Epithelial cell of proximal tubule (primary cell): ENCODE data around the gene MTCH1. TPM values are rescaled to one million over a fixed set of nuclear protein-coding genes. Genes with fewer than 3 reads are reported as not detected.

Source experiments
- DNase-seq: peaks from one replicate; pipeline ENCODE4 v3.0.0-alpha.2; 2011; ENCODE audit warnings: low read depth
- H3K4me3 ChIP-seq: 2 replicates; pipeline ENCODE4 v1.5.1; 2011; ENCODE audit warnings: low read depth, mild to moderate bottlenecking, low read length
- total RNA-seq: library from RNA; depleted of rRNA; stranded (reverse); fragments of >200 nt; gene quantifications from 2 replicates; pipeline ENCODE4 v1.2.3, GENCODE V29; 2015
- TF ChIP-seq, protein P1 (sequence below): conservative IDR thresholded peaks from 2 replicates; pipeline ENCODE4 v1.5.1; 2012; ENCODE audit warnings: low read depth, mild to moderate bottlenecking, low read length

MTCH1 gene
- total RNA-seq, 1 donor from 2014 or later: 235 TPM

DNA sequence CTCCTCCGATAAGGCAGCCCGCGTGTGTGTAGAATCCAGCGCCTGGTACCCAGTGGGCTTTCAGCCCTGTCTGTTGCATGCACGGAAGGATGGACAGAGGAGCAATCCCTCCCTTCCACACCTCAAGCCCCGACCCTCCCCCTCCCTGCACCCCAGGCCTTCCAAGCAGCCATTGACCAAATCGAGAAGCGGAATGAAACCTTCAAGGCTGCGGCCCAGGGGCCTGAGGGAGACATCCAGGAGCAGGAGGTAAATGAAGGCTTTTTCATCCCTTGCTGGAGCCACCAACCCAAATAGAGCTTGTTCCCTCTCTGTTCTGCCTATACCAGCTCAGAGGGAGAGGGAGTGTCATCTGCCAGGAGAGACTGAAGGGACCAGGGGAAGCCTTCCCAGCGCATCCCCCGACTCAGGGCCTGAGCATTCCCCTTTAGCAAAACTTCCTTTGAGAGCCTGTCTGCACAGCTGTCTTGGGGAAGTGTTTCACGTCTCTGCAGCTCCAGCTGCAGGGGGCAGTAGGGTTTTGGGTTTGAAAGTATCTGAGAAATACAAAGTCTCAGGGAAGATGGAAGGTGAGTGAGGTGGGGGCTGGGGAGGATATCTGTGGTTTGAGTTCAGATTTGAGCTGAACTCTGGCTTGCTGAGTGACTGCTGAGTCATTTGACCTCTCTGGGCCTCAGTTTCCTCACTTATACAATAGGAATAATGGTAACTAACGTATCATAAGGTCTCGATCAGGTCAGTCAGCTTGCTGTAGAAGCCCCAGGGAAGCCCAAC lies 35.5 kb upstream of the MTCH1 start:
- TF ChIP-seq, protein P1, sequence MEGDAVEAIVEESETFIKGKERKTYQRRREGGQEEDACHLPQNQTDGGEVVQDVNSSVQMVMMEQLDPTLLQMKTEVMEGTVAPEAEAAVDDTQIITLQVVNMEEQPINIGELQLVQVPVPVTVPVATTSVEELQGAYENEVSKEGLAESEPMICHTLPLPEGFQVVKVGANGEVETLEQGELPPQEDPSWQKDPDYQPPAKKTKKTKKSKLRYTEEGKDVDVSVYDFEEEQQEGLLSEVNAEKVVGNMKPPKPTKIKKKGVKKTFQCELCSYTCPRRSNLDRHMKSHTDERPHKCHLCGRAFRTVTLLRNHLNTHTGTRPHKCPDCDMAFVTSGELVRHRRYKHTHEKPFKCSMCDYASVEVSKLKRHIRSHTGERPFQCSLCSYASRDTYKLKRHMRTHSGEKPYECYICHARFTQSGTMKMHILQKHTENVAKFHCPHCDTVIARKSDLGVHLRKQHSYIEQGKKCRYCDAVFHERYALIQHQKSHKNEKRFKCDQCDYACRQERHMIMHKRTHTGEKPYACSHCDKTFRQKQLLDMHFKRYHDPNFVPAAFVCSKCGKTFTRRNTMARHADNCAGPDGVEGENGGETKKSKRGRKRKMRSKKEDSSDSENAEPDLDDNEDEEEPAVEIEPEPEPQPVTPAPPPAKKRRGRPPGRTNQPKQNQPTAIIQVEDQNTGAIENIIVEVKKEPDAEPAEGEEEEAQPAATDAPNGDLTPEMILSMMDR: peak; percentile 67
- no peak overlapping the region for H3K4me3 ChIP-seq
- DNase-seq: no peak

DNA sequence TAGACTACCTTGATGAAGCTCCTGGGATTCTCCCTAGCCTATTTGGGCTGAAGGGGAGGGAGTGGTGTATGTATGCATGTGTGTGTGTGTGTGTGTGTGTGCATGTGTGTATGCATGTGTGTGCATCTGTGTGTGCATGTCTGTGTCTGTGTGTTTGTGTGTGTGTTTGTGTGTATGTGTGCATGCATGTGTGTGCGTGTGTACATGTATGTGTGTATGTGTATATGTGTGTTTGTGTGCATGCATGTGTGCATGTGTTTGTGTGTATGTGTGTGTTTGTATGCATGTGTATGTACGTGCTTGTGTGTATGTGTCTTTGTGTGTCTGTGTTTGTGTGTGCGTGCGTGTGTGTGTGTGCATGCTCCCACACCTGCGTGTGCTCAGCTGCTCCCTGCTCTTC lies 34.8 kb upstream of the MTCH1 start:
- no peak overlapping the region for H3K4me3 ChIP-seq
- no peak for DNase-seq
- TF ChIP-seq, protein P1: no peak

DNA sequence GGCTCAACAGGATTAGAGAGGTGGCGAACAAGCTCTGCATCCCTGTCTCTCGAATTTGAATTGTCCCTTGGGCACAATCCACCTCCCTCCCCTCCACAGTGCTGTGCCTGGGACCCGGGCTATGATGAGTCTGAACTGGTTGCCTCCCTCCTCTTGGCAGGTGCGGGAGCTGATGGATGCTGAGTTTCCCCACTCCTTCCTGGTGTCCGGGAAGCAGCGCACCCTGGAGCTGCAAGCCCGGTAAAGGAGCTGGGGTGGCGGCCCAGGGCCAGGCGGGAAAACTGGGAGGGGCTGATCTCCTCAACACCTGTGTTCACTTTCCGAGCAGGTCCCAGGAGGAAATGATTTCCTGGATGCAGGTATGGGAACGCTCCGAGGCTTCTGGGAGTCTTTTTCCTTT lies 34.4 kb upstream of the MTCH1 start:
- no peak overlapping the region for H3K4me3 ChIP-seq

DNA sequence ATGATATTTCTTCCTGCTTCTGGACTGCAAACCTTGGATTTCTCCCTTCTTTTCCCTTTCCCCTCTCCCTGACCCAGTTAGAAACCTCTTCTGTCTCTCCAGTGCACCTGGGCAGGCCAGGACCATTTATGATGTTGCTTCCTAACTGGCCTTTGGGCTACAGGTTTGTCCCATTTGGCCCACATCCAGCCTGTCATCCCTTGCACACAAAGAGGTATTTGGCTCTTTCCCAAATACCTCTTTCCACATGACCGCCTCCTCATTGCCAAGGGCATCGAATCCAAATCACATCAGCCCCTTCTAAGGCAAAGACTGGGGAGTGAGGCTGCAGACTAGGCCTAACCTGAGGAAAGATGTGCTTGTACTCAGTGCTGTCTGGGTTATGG lies 33.1 kb upstream of the MTCH1 start:
- TF ChIP-seq, protein P1: no peak
- no peak for DNase-seq
- H3K4me3 ChIP-seq: no peak overlapping the region

More for the DNA sequence above, 34.4 kb upstream of the MTCH1 start:
- no peak for DNase-seq
- TF ChIP-seq, protein P1: no peak

DNA sequence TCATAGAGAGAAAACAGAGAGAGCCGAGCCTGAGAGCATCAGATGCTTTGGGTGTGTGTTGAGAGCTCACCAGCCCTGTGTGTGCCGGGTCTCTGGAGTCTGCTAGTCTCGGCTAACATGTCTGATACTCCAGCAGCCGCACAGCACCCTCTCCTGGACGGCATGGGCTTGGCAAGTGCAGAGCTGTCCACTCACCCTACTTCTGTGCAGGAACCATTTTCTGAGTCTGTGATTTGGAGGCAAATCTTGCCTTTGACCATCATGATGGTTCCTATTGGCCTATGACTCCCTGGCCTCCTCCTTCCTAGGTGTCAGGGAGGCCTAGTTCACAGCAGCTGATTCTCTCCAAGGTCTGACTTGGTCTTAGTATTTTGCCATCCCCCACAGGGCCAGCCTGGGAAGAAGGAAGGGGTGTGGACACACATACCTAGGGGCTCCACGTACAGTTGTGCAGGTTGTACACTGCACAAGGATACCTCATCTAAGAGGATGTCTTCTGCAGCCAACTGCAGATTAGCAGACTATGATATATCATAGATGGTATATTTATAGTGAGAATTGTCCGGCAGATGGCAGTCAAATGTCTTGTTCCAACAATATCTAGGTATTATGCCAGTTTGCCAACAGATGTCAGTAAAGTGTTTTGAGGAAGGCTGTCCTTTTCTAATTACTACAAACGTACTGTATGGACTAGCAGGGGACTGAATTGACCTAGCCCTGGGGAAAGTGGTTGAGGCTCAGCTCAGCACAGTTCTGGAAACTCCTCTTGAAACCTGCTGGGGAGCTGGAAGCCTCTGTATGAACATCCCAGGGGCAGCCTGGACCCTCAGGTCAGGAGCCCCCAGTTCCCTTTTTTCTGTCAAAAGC lies 32.4 kb upstream of the MTCH1 start:
- no peak for DNase-seq
- TF ChIP-seq, protein P1: peak; percentile 97

DNA sequence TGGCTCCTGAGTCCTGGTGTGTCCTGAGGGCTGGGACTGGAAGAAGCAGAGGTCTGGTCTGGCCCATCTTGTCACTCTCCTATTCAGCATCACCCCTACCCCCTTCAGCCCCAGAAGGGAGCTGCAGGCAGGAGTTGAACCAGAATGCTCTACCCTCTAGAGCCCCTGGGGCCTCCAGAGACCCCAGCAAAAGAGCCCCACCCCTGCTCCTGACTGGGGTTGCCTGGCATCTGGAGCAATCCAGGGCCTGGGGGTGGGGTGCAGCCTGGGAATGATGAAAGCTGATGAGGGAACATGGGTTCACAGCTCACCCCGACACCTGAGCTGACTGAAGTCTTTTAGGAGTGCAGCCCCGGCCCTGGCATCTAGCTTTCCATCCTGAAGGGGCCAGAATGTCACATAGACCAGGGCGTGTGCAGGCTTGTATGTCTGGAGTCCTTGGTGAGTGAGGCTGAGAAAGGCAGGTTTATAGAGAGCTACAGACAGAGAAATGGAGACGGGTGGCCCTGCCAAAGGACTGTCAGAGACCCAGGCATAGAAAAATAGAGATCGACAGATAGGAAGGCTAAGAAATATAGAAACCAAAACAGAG lies 31.7 kb upstream of the MTCH1 start:
- H3K4me3 ChIP-seq: no peak overlapping the region
- TF ChIP-seq, protein P1: no peak
- no peak for DNase-seq

More for the DNA sequence above, 32.4 kb upstream of the MTCH1 start:
- no peak overlapping the region for H3K4me3 ChIP-seq
